Measurements from ENCODE around the gene KCND3. TPM values are rescaled to one million over a fixed set of nuclear protein-coding genes. Genes with fewer than 3 reads are reported as not detected.

Gene KCND3
- total RNA-seq, 1 experiment from 2014 or later, result not detected

DNA sequence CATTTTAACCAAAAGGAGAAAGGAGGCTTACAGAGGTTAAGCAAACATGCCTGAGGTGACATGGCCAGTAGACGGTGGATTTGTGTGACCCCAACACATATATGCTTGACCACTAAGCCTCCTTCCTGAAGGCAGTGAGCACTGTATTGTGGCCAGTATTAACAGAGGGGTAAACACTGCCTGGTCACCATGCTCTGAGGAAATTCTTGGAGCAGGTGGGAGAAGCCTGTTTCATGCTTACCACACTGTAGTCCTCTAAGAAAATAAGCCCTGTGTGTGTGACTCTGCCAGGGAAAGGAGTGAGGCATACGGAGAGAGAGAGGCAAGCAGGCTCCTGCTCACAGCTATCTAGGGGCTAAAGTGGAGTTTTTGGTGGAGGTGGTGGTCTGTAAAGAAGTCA, 102.7 kb downstream of the KCND3 start:
- CTCF ChIA-PET, result no interaction called here
- no peaks in the 10 kb centered on the region; the same call in 1 of the 2 replicates for H3K9me3 ChIP-seq (ENCODE audit: insufficient read depth, low read depth)
- H3K4me3 ChIP-seq, result no peak overlapping the region
- DNase-seq, result no peak
- H2AFZ ChIP-seq, result no peak overlapping the region
- TF ChIP-seq EZH2 (IDR thresholded peaks at IDR 0.05; ENCODE audit: low read depth), result no peak
- TF ChIP-seq, protein P1, sequence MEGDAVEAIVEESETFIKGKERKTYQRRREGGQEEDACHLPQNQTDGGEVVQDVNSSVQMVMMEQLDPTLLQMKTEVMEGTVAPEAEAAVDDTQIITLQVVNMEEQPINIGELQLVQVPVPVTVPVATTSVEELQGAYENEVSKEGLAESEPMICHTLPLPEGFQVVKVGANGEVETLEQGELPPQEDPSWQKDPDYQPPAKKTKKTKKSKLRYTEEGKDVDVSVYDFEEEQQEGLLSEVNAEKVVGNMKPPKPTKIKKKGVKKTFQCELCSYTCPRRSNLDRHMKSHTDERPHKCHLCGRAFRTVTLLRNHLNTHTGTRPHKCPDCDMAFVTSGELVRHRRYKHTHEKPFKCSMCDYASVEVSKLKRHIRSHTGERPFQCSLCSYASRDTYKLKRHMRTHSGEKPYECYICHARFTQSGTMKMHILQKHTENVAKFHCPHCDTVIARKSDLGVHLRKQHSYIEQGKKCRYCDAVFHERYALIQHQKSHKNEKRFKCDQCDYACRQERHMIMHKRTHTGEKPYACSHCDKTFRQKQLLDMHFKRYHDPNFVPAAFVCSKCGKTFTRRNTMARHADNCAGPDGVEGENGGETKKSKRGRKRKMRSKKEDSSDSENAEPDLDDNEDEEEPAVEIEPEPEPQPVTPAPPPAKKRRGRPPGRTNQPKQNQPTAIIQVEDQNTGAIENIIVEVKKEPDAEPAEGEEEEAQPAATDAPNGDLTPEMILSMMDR (conservative IDR thresholded peaks at IDR 0.05), result no peak
- H3K27me3 ChIP-seq (ENCODE audit: insufficient read depth, low read depth), result peaks cover 99% of the 10 kb centered on the region
- H3K4me1 ChIP-seq (replicated peaks; ENCODE audit: insufficient read depth), result no peaks in the 10 kb centered on the region
- H3K79me2 ChIP-seq (ENCODE audit: low read depth), result no peaks in the 10 kb centered on the region
- H3F3A ChIP-seq (ENCODE audit: insufficient read depth, low read depth), result no peaks in the 10 kb centered on the region
- POLR2A ChIA-PET (ENCODE audit: unreplicated experiment), result no interaction called here
- H3K9me2 ChIP-seq (ENCODE audit: insufficient read depth), result no peaks in the 10 kb centered on the region
- no TSS peak for BruUV-seq (replicated peaks)
- intact Hi-C loops (cut with micrococcal nuclease; ENCODE audit: unreplicated experiment), result no loop called here
- H3K4me2 ChIP-seq, result no peak overlapping the region
- no peaks in the 10 kb centered on the region for H3K36me3 ChIP-seq (ENCODE audit: low read depth)
- H4K20me1 ChIP-seq (ENCODE audit: insufficient read depth), result no peaks in the 10 kb centered on the region; the same call in 1 of the 2 replicates
- H3K27ac ChIP-seq, result no peak overlapping the region

DNA sequence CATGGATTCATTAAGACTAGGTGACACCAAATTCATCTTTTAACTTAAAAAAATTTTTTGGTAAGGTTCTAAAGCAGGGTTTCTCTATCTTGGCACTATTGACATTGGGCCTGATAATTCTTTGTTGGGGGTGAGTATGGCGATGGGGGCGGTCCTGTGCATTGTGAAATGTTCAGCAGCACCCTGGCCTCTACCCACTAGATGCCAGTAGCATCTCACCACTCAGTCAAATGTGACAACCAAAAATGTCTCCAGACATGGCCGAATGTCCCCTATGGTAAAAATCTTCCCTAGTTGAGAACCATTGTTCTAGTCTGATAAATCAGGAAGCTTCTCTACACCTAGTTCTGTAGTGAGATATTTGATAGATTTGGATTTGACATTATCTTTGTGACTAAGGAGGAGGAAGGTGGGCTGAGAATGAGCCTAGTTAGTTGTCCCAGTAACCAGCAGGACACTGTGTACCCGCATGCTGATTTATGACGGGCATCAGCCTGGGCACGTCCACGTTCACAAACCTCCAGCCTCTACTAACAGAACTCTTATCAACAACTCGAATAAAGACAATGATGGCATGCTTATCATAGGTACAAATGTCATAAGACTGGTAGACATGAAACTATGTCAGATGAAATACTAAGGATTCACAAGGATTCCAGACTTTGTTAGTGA, 104.6 kb downstream of the KCND3 start:
- POLR2A ChIA-PET (ENCODE audit: unreplicated experiment), result no interaction called here

DNA sequence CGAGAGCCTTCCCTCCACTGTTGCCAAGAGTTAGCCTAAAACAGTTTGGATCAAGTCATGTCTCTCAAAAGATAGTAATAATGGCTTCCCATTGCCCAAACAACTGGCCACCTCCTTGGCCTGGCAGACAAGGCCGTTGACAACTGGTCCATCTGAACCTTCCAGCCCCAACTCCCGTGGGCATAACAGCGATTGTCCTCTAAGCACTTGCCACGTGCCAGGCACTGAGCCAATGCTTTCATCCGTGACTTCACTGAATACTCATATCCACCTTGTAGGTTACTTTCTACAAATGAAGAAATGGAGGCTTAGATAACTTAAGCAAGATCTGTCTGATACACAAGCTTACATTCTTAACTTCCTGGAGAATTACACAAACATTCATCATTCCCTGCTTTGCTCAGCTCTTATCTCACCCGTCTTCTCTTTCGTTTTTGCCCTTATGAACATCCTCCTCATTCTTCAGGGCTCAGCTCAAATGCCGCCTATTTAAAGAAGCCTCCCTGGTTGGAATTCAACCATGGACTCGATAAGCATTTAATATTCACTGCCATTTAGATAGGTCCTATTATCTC, 106.4 kb downstream of the KCND3 start:
- CTCF ChIA-PET, result no interaction called here

More for the DNA sequence above, 104.6 kb downstream of the KCND3 start:
- H3K9me3 ChIP-seq (ENCODE audit: insufficient read depth, low read depth), result no peaks in the 10 kb centered on the region; the same call in 1 of the 2 replicates
- no peak overlapping the region for H3K4me3 ChIP-seq
- BruUV-seq (replicated peaks), result no TSS peak
- H3K27ac ChIP-seq, result no peak overlapping the region
- intact Hi-C loops (cut with micrococcal nuclease; ENCODE audit: unreplicated experiment), result no loop called here
- no peak overlapping the region for H2AFZ ChIP-seq
- no peaks in the 10 kb centered on the region for H4K20me1 ChIP-seq (ENCODE audit: insufficient read depth)
- no peaks in the 10 kb centered on the region for H3K79me2 ChIP-seq (ENCODE audit: low read depth)
- H3K9me2 ChIP-seq (ENCODE audit: insufficient read depth), result no peaks in the 10 kb centered on the region
- H3K27me3 ChIP-seq (ENCODE audit: insufficient read depth, low read depth), result peaks cover 99% of the 10 kb centered on the region
- no peaks in the 10 kb centered on the region for H3F3A ChIP-seq (ENCODE audit: insufficient read depth, low read depth)
- no peak overlapping the region for H3K4me2 ChIP-seq
- CTCF ChIA-PET, result no interaction called here
- no peaks in the 10 kb centered on the region for H3K36me3 ChIP-seq (ENCODE audit: low read depth)
- TF ChIP-seq, protein P1 (conservative IDR thresholded peaks at IDR 0.05), result no peak
- no peak for TF ChIP-seq EZH2 (IDR thresholded peaks at IDR 0.05; ENCODE audit: low read depth)
- no peak for DNase-seq
- H3K4me1 ChIP-seq (replicated peaks; ENCODE audit: insufficient read depth), result no peaks in the 10 kb centered on the region

More for the DNA sequence above, 106.4 kb downstream of the KCND3 start:
- Histone ChIP-seq H3K9me3 (ENCODE audit: insufficient read depth, low read depth) (no peaks in the 10 kb centered on the region; the same call in 1 of the 2 replicates), H3K9me2 (ENCODE audit: insufficient read depth) (no peaks in the 10 kb centered on the region), H2AFZ (0 out of 2 replicates have a peak overlapping the region, but pooled peaks have one; percentile 18), H3F3A (ENCODE audit: insufficient read depth, low read depth) (no peaks in the 10 kb centered on the region), H3K4me2 (no peak overlapping the region), H3K4me3 (no peak overlapping the region), H3K36me3 (ENCODE audit: low read depth) (no peaks in the 10 kb centered on the region), H3K27me3 (ENCODE audit: insufficient read depth, low read depth) (peaks cover 100% of the 10 kb centered on the region), H4K20me1 (ENCODE audit: insufficient read depth) (no peaks in the 10 kb centered on the region), H3K27ac (no peak overlapping the region), H3K79me2 (ENCODE audit: low read depth) (no peaks in the 10 kb centered on the region), H3K4me1 (replicated peaks; ENCODE audit: insufficient read depth) (no peaks in the 10 kb centered on the region)
- no peak for DNase-seq
- intact Hi-C loops (cut with micrococcal nuclease; ENCODE audit: unreplicated experiment), result no loop called here
- POLR2A ChIA-PET (ENCODE audit: unreplicated experiment), result no interaction called here
- BruUV-seq (replicated peaks), result no TSS peak
- no peak for TF ChIP-seq EZH2 (IDR thresholded peaks at IDR 0.05; ENCODE audit: low read depth)
- TF ChIP-seq, protein P1 (conservative IDR thresholded peaks at IDR 0.05), result no peak

Measured in PC-9 (cell line).